ENCODE results near the gene FLYWCH2. TPM values are rescaled to one million over a fixed set of nuclear protein-coding genes. Genes with fewer than 3 reads are reported as not detected.

The FLYWCH2 gene
- total RNA-seq, 1 experiment from 2014 or later: 33.7 TPM

GRCh38 chr16:2882650-2883457, at the start of gene FLYWCH2 (continued):
- TF ChIP-seq CBX3 (IDR thresholded peaks at IDR 0.05; ENCODE audit: low read depth): no peak; the same call in 1 of the 2 replicates
- no peak for TF ChIP-seq CEBPB (IDR thresholded peaks at IDR 0.05; ENCODE audit: low read depth)
- TF ChIP-seq ZBTB33 (IDR thresholded peaks at IDR 0.05; ENCODE audit: extremely low read depth, insufficient replicate concordance, low read length): no peak

- DNase-seq (ENCODE audit: low read depth, low spot score): no peak
- Histone ChIP-seq H2AFZ (ENCODE audit: low read depth, low read length, poor library complexity, severe bottlenecking) (no peak overlapping the region), H3K36me3 (ENCODE audit: control insufficient read depth in 1 of 2, insufficient read depth in 2 of 2, low read length in 2 of 2) (no peaks in the 10 kb centered on the region), H4K20me1 (ENCODE audit: insufficient read depth) (no peaks in the 10 kb centered on the region), H3K4me2 (ENCODE audit: low read length) (no peak overlapping the region), H3K4me3 (replicated peaks in 1 of 2; ENCODE audit: low read depth in 1 of 2, low read length in 2 of 2) (no peak overlapping the region), H3K27me3 (ENCODE audit: insufficient read depth, low read length) (no peaks in the 10 kb centered on the region), H3K79me2 (ENCODE audit: insufficient read depth, low read length) (no peaks in the 10 kb centered on the region), H3K9ac (ENCODE audit: low read length) (no peak overlapping the region), H3K4me1 (ENCODE audit: control insufficient read depth in 1 of 2, insufficient read depth in 2 of 2, low read length in 2 of 2) (peaks cover 20 to 37% of the 10 kb centered on the region in 2 experiments), H3K9me3 (ENCODE audit: control insufficient read depth in 1 of 2, insufficient read depth in 1 of 2, low read depth in 1 of 2, low read length in 2 of 2) (no peaks in the 10 kb centered on the region), H3K27ac (ENCODE audit: low read depth, low read length) (no peak overlapping the region), H3K9me2 (ENCODE audit: insufficient read depth) (no peaks in the 10 kb centered on the region)
- no peak for ATAC-seq
- ChIA-PET RAD21 (ENCODE audit: low non-redundant PET in 1 of 2, low total read pairs in 2 of 2, uncharacterized antibody in 2 of 2, unreplicated experiment in 2 of 2) (no interaction called here), POLR2A (no interaction called here), CTCF (no interaction called here)
- TF ChIP-seq RAD21 (IDR thresholded peaks at IDR 0.05; ENCODE audit: low read depth): no peak
- no peak for TF ChIP-seq SP1 (IDR thresholded peaks at IDR 0.05; ENCODE audit: low read depth)
- no peak for TF ChIP-seq POLR2AphosphoS5 (IDR thresholded peaks at IDR 0.05; ENCODE audit: low read depth, low read length)
- TF ChIP-seq CBX3 (IDR thresholded peaks at IDR 0.05; ENCODE audit: low read depth): no peak
- no peak for TF ChIP-seq POLR2A (IDR thresholded peaks at IDR 0.05; ENCODE audit: borderline replicate concordance, extremely low read depth, insufficient read depth, insufficient read length)
- no peak for TF ChIP-seq MAX (IDR thresholded peaks at IDR 0.05)
- no peak for TF ChIP-seq ZFX (IDR thresholded peaks at IDR 0.05)
- no peak for TF ChIP-seq CEBPB (IDR thresholded peaks at IDR 0.05; ENCODE audit: low read depth)
- TF ChIP-seq EZH2phosphoT487 (IDR thresholded peaks at IDR 0.05; ENCODE audit: borderline replicate concordance): no peak
- no peak for TF ChIP-seq JUND (IDR thresholded peaks at IDR 0.05)
- no peak for TF ChIP-seq REST (IDR thresholded peaks at IDR 0.05; ENCODE audit: low read depth)
- TF ChIP-seq ATF3 (IDR thresholded peaks at IDR 0.05): no peak
- no peak for TF ChIP-seq TCF7L2 (IDR thresholded peaks at IDR 0.05; ENCODE audit: borderline replicate concordance, extremely low read depth, insufficient read depth, insufficient read length)
- no TSS peak for BruUV-seq (replicated peaks)
- intact Hi-C loops (cut with micrococcal nuclease): no loop called here
These were observed 49.2 kb upstream of the FLYWCH2 start for GRCh38 chr16:2833776-2834175.
